ENCODE measurements around the gene WBP1. TPM values are rescaled to one million over a fixed set of nuclear protein-coding genes. Genes with fewer than 3 reads are reported as not detected.
"Not testable (repeated sequence)": the region's sequence is repeated elsewhere in the genome, so short reads cannot be mapped to it uniquely, and the experiment has no call there.

WBP1 gene
- total RNA-seq, 1 donor from 2014 or later, result 18.1 TPM

- H3K27ac ChIP-seq, result no peak overlapping the region
- H3K4me1 ChIP-seq, result peaks cover 8 to 18% of the 10 kb centered on the region in 2 donors
- H3K36me3 ChIP-seq, result peaks cover 8 to 21% of the 10 kb centered on the region in 2 donors
- no peak for DNase-seq (ENCODE audit: low spot score in 2 of 2)
- no peak for TF ChIP-seq CTCF (IDR thresholded peaks at IDR 0.05)
- no peaks in the 10 kb centered on the region for H3K27me3 ChIP-seq
- H3K4me3 ChIP-seq, result no peak overlapping the region
- intact Hi-C loops (cut with DNase I), result no loop called here
- no peaks in the 10 kb centered on the region for H3K9me3 ChIP-seq
Measured at GRCh38 chr2:74462786-74463105, 4.5 kb downstream of the WBP1 start.

GRCh38 chr2:74464406-74464805 is 6.2 kb downstream of the WBP1 start:
- Histone ChIP-seq H3K27me3 (no peaks in the 10 kb centered on the region), H3K27ac (peak overlapping the region; percentile 81 to 85), H3K4me1 (peaks cover 8 to 11% of the 10 kb centered on the region in 2 donors), H3K9me3 (no peaks in the 10 kb centered on the region), H3K4me3 (peak overlapping the region; percentile 89 to 97), H3K36me3 (peaks cover 8 to 21% of the 10 kb centered on the region in 2 donors)
- TF ChIP-seq CTCF (IDR thresholded peaks at IDR 0.05), result no peak
- no peak for DNase-seq (ENCODE audit: low spot score in 2 of 2)
- intact Hi-C loops (cut with DNase I), result no loop called here

- DNase-seq (ENCODE audit: low spot score in 2 of 2); H3K4me3 ChIP-seq; H3K27ac ChIP-seq; H3K9me3 ChIP-seq; intact Hi-C loops (cut with DNase I); H3K27me3 ChIP-seq: not testable (repeated sequence)
- Histone ChIP-seq H3K36me3 (peaks cover 17% of the 10 kb centered on the region in 2 donors), H3K4me1 (peaks cover 10 to 18% of the 10 kb centered on the region in 2 donors)
Measured at GRCh38 chr2:74470742-74471141, 12.5 kb downstream of the WBP1 start.

- Histone ChIP-seq H3K27ac (peak overlapping the region; percentile 88 to 95), H3K4me1 (peaks cover 10 to 14% of the 10 kb centered on the region in 2 donors), H3K9me3 (no peaks in the 10 kb centered on the region), H3K27me3 (no peaks in the 10 kb centered on the region), H3K4me3 (peak overlapping the region; percentile 63 to 81), H3K36me3 (peaks cover 17 to 22% of the 10 kb centered on the region in 2 donors)
- intact Hi-C loops (cut with DNase I), result loop anchor here (1.0 to 2.0 kb wide), 2 partner anchors 11 to 13 kb away; partner anchors contain the start of genes CCDC142 and WBP1
- no peak for TF ChIP-seq CTCF (IDR thresholded peaks at IDR 0.05)
- DNase-seq (ENCODE audit: low spot score in 2 of 2), result no peak
Measured at GRCh38 chr2:74471332-74472065, 13.3 kb downstream of the WBP1 start.

GRCh38 chr2:74472086-74472944 is 14.1 kb downstream of the WBP1 start, which contains the start of gene MRPL53:
Gene MRPL53, minus strand, starts transcription at chr2:74472680. Its CDS starts 20 bp downstream, at chr2:74472660.
- H3K27me3 ChIP-seq, result no peaks in the 10 kb centered on the region
- no peak for TF ChIP-seq CTCF (IDR thresholded peaks at IDR 0.05)
- DNase-seq (ENCODE audit: low spot score in 2 of 2), result peak; percentile 70 to 96
- peaks cover 10 to 14% of the 10 kb centered on the region in 2 donors for H3K4me1 ChIP-seq
- intact Hi-C loops (cut with DNase I), result loop anchor here (1.0 to 2.0 kb wide), 2 partner anchors 10 to 14 kb away; partner anchors contain the start of genes CCDC142 and WBP1
- no peaks in the 10 kb centered on the region for H3K9me3 ChIP-seq
- peak within 1 kb of the TSS; percentile 63 to 81 for H3K4me3 ChIP-seq
- peaks cover 17 to 28% of the 10 kb centered on the region in 2 donors for H3K36me3 ChIP-seq
- H3K27ac ChIP-seq, result peak within 1 kb of the TSS; percentile 88 to 95

- TF ChIP-seq CTCF (IDR thresholded peaks at IDR 0.05), result no peak
- intact Hi-C loops (cut with DNase I), result loop anchor here (1.0 to 2.0 kb wide), 2 partner anchors 9 to 14 kb away; partner anchors contain the start of genes CCDC142 and WBP1
- H3K27ac ChIP-seq, result peak overlapping the region; percentile 88 to 95
Measured at GRCh38 chr2:74472945-74473258, 14.7 kb downstream of the WBP1 start.

More at GRCh38 chr2:74472945-74473258, 14.7 kb downstream of the WBP1 start:
- peaks cover 22 to 32% of the 10 kb centered on the region in 2 donors for H3K36me3 ChIP-seq
- no peaks in the 10 kb centered on the region for H3K27me3 ChIP-seq
- H3K4me3 ChIP-seq, result peak overlapping the region; percentile 63 to 81
- peaks cover 10 to 14% of the 10 kb centered on the region in 2 donors for H3K4me1 ChIP-seq
- H3K9me3 ChIP-seq, result no peaks in the 10 kb centered on the region
- DNase-seq (ENCODE audit: low spot score in 2 of 2), result no peak

Data from ascending aorta (tissue), 2 donors.